HepG2 (cell line): ENCODE measurements around the gene HLA-G. TPM values are rescaled to one million over a fixed set of nuclear protein-coding genes. Genes with fewer than 3 reads are reported as not detected.

Source experiments
- ATAC-seq: fragments of 200-7000 bp; cut with Tn5 transposase; 3 replicates; pipeline ENCODE4 v1.9.1; 2020; ENCODE audit warnings: mild to moderate bottlenecking, moderate library complexity
- BruUV-seq: library from RNA; stranded (reverse); fragments of 400-500 nt; replicated peaks from 2 replicates; lab custom pipeline; 2021; lab: Mats Ljungman, UMichigan
- CTCF ChIA-PET: fragments of 300-600 bp; formaldehyde crosslinking; extraction: SDS; loops from one replicate; lab custom pipeline; 2021; ENCODE audit warnings: low total read pairs, inconsistent platforms, low intra/inter-chr PET ratio; lab: Yijun Ruan, JAX
- POLR2A ChIA-PET: fragments of 350-600 bp; sonication (Branson Sonifier 250); formaldehyde crosslinking; loops from one replicate; lab custom pipeline; 2020; ENCODE audit warnings: antibody characterized with exemption, inconsistent platforms; lab: Yijun Ruan, JAX
- DNase-seq: peaks from one replicate; pipeline ENCODE4 v3.0.0-alpha.2; 2015; ENCODE audit warnings: low spot score
- FAIRE-seq: peaks from 3 replicates; lab custom pipeline; 2011; peaks lifted over from hg19 to GRCh38; lab: Jason Lieb, UNC
- H2AFZ ChIP-seq: one replicate; pipeline ENCODE4 v1.6.1; 2011; ENCODE audit warnings: low read length, inconsistent platforms
- H3K27ac ChIP-seq: fragments of 300-600 bp; 3 replicates; pipeline ENCODE4 v1.8.0; 2011; ENCODE audit warnings: mixed run types, mild to moderate bottlenecking, mixed read lengths, low read length, inconsistent platforms; ENCODE audit not compliant: insufficient read depth; ENCODE audit errors: extremely low read length
- H3K27me3 ChIP-seq, 2 experiments: fragments of 200-600 bp in 1 of 2; 2 replicates in 1 of 2; 3 replicates in 1 of 2; pipeline versions ENCODE4 v1.6.0 to v1.8.0; 2011; ENCODE audit warnings: low read length in 2 of 2, mild to moderate bottlenecking in 2 of 2, moderate library complexity in 2 of 2, inconsistent platforms in 1 of 2; ENCODE audit not compliant: insufficient read depth in 2 of 2, control insufficient read depth in 1 of 2
- H3K36me3 ChIP-seq, 2 experiments: fragments of 200-600 bp in 1 of 2; replicated peaks in 1 of 2; 2 replicates in 1 of 2; 3 replicates in 1 of 2; pipeline versions ENCODE4 v1.5.1 to v1.8.0; 2011; ENCODE audit warnings: low read length in 2 of 2, inconsistent platforms in 1 of 2; ENCODE audit not compliant: insufficient read depth in 2 of 2, control insufficient read depth in 1 of 2
- H3K4me1 ChIP-seq: 2 replicates; pipeline ENCODE4 v1.5.1; 2012; ENCODE audit warnings: low read length, inconsistent platforms; ENCODE audit not compliant: insufficient read depth
- H3K4me2 ChIP-seq: 2 replicates; pipeline ENCODE4 v1.6.0; 2011; ENCODE audit warnings: low read depth, low read length, inconsistent platforms
- H3K4me3 ChIP-seq, 3 experiments: fragments of 200-600 bp in 1 of 3; sonication (generic), shearing (Covaris generic) in 1 of 3; replicated peaks in 1 of 3; 2 replicates each; pipeline ENCODE4 v1.5.1; 2011 to 2016; ENCODE audit warnings: low read length in 3 of 3, inconsistent platforms in 2 of 3, low read depth in 2 of 3, mild to moderate bottlenecking in 2 of 3, control low read depth in 1 of 3, mixed read lengths in 1 of 3; ENCODE audit not compliant: insufficient read depth in 1 of 3
- H3K79me2 ChIP-seq: one replicate; pipeline ENCODE4 v1.6.1; 2011; ENCODE audit warnings: low read length, inconsistent platforms; ENCODE audit not compliant: insufficient read depth
- H3K9ac ChIP-seq: 2 replicates; pipeline ENCODE4 v1.6.0; 2011; ENCODE audit warnings: mild to moderate bottlenecking, low read depth, low read length, inconsistent platforms; ENCODE audit not compliant: insufficient read depth
- H3K9me3 ChIP-seq: 2 replicates; pipeline ENCODE4 v1.5.1; 2012; ENCODE audit warnings: mild to moderate bottlenecking, low read length
- H4K20me1 ChIP-seq: 2 replicates; pipeline ENCODE4 v1.6.0; 2011; ENCODE audit warnings: inconsistent platforms, mild to moderate bottlenecking, low read length, moderate library complexity; ENCODE audit not compliant: insufficient read depth
- CEBPB ChIP-seq: IDR thresholded peaks from 2 replicates; pipeline ENCODE4 v1.6.1; 2011; ENCODE audit warnings: low read depth, low read length, improper control_type of control experiment, borderline replicate concordance
- HOMEZ ChIP-seq: IDR thresholded peaks from 2 replicates; pipeline ENCODE4 v1.6.1; 2016; ENCODE audit warnings: low read depth
- HOXA7 ChIP-seq: sonication (generic); formaldehyde crosslinking; IDR thresholded peaks from 2 replicates; pipeline ENCODE4 v1.8.1; 2022; ENCODE audit warnings: mild to moderate bottlenecking, missing genetic modification reagents, moderate library complexity
- KDM6A ChIP-seq: IDR thresholded peaks from 2 replicates; pipeline ENCODE4 v1.6.1; 2016; ENCODE audit warnings: low read depth
- MED13 ChIP-seq: sonication (generic); formaldehyde crosslinking; IDR thresholded peaks from 2 replicates; pipeline ENCODE4 v1.5.0; 2020; ENCODE audit warnings: missing genetic modification reagents
- POGZ ChIP-seq: sonication (generic); formaldehyde crosslinking; IDR thresholded peaks from 2 replicates; pipeline ENCODE4 v1.4.0; 2020; ENCODE audit warnings: mild to moderate bottlenecking, missing genetic modification reagents
- ZNF276 ChIP-seq: sonication (generic); formaldehyde crosslinking; IDR thresholded peaks from 2 replicates; pipeline ENCODE4 v1.4.0; 2020; ENCODE audit warnings: mild to moderate bottlenecking, low read depth, missing genetic modification reagents
- ZNF432 ChIP-seq: sonication (generic); formaldehyde crosslinking; IDR thresholded peaks from 2 replicates; pipeline ENCODE4 v1.5.0; 2020; ENCODE audit warnings: missing genetic modification reagents, mild to moderate bottlenecking, borderline replicate concordance
- WGBS: methylation state at CpG from one replicate; pipeline ENCODE4 v1.1.6; 2017; ENCODE audit warnings: low lambda C conversion rate; 5-methylcytosine and 5-hydroxymethylcytosine counted together
- in situ Hi-C: cut with HindIII; loops from 2 replicates; pipeline ENCODE4 v1.10.0; 2017; ENCODE audit warnings: low pct_unique_long_range_greater_than_20kb; ENCODE audit not compliant: extremely low pct_ligation_motif_present
- intact Hi-C: fragments of 100-400 bp; cut with micrococcal nuclease; formaldehyde crosslinking; loops from one replicate; pipeline ENCODE4 v1.10.0; 2022; ENCODE audit not compliant: unreplicated experiment
- polyA plus RNA-seq, 8 experiments: library from polyadenylated mRNA; depleted of rRNA in 3 of 8; stranded (reverse) in 7 of 8; unstranded in 1 of 8; fragments of >200 nt; fragmentation: Illumina TruSeq in 4 of 8; extraction: Trizol in 4 of 8; gene quantifications; 2 replicates each; pipeline versions ENCODE4 v1.2.1 to v1.2.3, GENCODE V29; 2011 to 2016; ENCODE audit warnings: low read depth in 4 of 8, missing spikeins in 1 of 8, mixed read lengths in 1 of 8; ENCODE audit not compliant: insufficient read depth in 1 of 8
- total RNA-seq, 5 experiments: library from RNA; depleted of rRNA; stranded (reverse); fragments of >200 nt; fragmentation: Illumina TruSeq; extraction: Trizol; gene quantifications; 2 replicates each; pipeline ENCODE4 v1.2.3, GENCODE V29; 2016; ENCODE audit warnings: low read depth in 1 of 5

Gene HLA-G
- total and polyA plus RNA-seq, 2 of the 13 experiments (the other 11 are each of a cell fraction or from before 2014, with no cell fraction given) = 0.29 to 0.30 TPM

- DNase-seq (no peak), FAIRE-seq (no peak), ATAC-seq (0 out of 3 replicates have a peak, but pooled peaks have one; percentile 18)
- 2% methylated on average over 7 of the region's 7 CpGs for WGBS
- ChIA-PET POLR2A (no interaction called here), CTCF (no interaction called here)
- intact Hi-C loops = no loop called here
- Histone ChIP-seq H4K20me1 (no peaks in the 10 kb centered on the region), H3K27ac (no peak overlapping the region), H3K27me3 (peaks cover 1 to 3% of the 10 kb centered on the region in 2 experiments; a peak in 2 of 5 replicates), H3K4me3 (no peak overlapping the region), H3K4me2 (no peak overlapping the region), H3K4me1 (peaks cover 14% of the 10 kb centered on the region; the same call in 1 of the 2 replicates), H2AFZ (no peak overlapping the region), H3K79me2 (no peaks in the 10 kb centered on the region), H3K36me3 (no peaks in the 10 kb centered on the region), H3K9me3 (no peaks in the 10 kb centered on the region), H3K9ac (no peak overlapping the region)
- in situ Hi-C loops = no loop called here
- TF ChIP-seq ZNF432 (CRISPR knock-in tag) = no peak
- TF ChIP-seq POGZ = no peak
- no peak for TF ChIP-seq HOXA7 (CRISPR knock-in tag)
- peak; percentile 62; the same call in 1 of the 2 replicates for TF ChIP-seq CEBPB
- TF ChIP-seq MED13 (CRISPR knock-in tag) = no peak
- BruUV-seq = no TSS peak
Observed at GRCh38 chr6:29815118-29815750, 12.4 kb upstream of the HLA-G start.

GRCh38 chr6:29816030-29816429 is 11.6 kb upstream of the HLA-G start:
- TF ChIP-seq ZNF276 (CRISPR knock-in tag) (no peak), KDM6A (no peak), HOMEZ (CRISPR knock-in tag) (no peak)
- TF ChIP-seq, all 625 proteins: peak for 0
- H3K79me2 ChIP-seq = no peaks in the 10 kb centered on the region
- H3K36me3 ChIP-seq = no peaks in the 10 kb centered on the region
- peaks cover 1 to 3% of the 10 kb centered on the region in 2 experiments; a peak in 1 of 5 replicates for H3K27me3 ChIP-seq
- ChIA-PET POLR2A (no interaction called here), CTCF (no interaction called here)
- no peaks in the 10 kb centered on the region for H4K20me1 ChIP-seq
- no peak overlapping the region for H3K4me3 ChIP-seq
- H2AFZ ChIP-seq = no peak overlapping the region
- H3K27ac ChIP-seq = no peak overlapping the region
- in situ Hi-C loops (no loop called here), intact Hi-C loops (no loop called here)
- FAIRE-seq = no peak
- H3K4me1 ChIP-seq = peaks cover 14% of the 10 kb centered on the region; the same call in 1 of the 2 replicates
- WGBS = 0% methylated on average over 1 of the region's 1 CpG
- no peak for DNase-seq
- no TSS peak for BruUV-seq
- H3K4me2 ChIP-seq = no peak overlapping the region
- H3K9me3 ChIP-seq = no peaks in the 10 kb centered on the region
- no peak overlapping the region for H3K9ac ChIP-seq
- ATAC-seq = no peak
